Inferior parietal cortex (tissue), 1 donor: ENCODE results near the gene ERAP2.
"Not testable (repeated sequence)": the region's sequence is repeated elsewhere in the genome, so short reads cannot be mapped to it uniquely, and the experiment has no call there.

Experiments used
- DNase-seq: peaks from one replicate; pipeline ENCODE4 v3.0.0-alpha.2; 2016; ENCODE audit errors: extremely low spot score

Gene ERAP2, protein sequence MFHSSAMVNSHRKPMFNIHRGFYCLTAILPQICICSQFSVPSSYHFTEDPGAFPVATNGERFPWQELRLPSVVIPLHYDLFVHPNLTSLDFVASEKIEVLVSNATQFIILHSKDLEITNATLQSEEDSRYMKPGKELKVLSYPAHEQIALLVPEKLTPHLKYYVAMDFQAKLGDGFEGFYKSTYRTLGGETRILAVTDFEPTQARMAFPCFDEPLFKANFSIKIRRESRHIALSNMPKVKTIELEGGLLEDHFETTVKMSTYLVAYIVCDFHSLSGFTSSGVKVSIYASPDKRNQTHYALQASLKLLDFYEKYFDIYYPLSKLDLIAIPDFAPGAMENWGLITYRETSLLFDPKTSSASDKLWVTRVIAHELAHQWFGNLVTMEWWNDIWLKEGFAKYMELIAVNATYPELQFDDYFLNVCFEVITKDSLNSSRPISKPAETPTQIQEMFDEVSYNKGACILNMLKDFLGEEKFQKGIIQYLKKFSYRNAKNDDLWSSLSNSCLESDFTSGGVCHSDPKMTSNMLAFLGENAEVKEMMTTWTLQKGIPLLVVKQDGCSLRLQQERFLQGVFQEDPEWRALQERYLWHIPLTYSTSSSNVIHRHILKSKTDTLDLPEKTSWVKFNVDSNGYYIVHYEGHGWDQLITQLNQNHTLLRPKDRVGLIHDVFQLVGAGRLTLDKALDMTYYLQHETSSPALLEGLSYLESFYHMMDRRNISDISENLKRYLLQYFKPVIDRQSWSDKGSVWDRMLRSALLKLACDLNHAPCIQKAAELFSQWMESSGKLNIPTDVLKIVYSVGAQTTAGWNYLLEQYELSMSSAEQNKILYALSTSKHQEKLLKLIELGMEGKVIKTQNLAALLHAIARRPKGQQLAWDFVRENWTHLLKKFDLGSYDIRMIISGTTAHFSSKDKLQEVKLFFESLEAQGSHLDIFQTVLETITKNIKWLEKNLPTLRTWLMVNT

GRCh38 chr5:96876292-96876850 is at the start of gene ERAP2:
ERAP2 (plus strand) TSS chr5:96876500; CDS start chr5:96879686, 3,186 bp downstream.
- peak; percentile 79 for DNase-seq

GRCh38 chr5:96829297-96829696 is 47.0 kb upstream of the ERAP2 start:
- DNase-seq: no peak

GRCh38 chr5:96834016-96834415 is 42.3 kb upstream of the ERAP2 start:
- no peak for DNase-seq

GRCh38 chr5:96835791-96836191 is 40.5 kb upstream of the ERAP2 start:
- no peak for DNase-seq

DNA sequence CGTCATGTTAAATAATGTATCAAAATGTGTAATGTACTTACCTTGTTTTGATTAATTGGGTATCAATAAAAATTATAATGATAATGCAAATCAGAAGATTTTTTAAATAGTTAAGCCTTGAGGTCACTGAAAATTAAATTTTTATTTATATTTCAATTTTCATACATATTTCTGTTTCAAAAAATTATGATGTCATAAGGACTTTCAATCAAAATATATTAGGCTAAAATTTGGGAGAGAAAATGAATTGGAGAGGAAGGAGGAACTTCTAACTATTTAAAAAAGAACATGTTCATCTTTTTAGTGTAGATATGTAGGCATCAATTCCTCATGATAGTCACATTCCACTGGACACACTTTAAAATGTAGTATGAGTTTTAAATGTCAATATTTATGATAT is 39.5 kb upstream of the ERAP2 start:
- DNase-seq: no peak

DNA sequence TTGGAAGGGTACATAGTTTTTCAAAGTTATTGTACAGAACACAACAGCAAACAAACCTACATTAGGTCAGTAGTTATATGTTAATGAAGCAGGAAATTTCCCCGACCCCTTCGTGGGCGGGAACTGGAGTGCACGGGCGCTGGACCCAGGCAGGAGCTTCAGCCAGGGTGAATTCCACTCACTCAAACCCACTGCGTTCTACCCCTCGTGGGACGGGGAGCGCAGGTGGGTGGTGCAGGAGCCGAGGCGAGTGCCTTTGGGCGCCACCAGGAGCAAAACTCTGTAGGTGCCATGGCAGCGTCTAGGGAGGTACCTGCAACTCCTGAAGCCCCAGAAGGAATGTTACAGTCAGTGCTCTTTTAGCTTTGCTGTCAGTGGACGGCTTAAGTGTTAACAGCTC is 39.0 kb upstream of the ERAP2 start:
- no peak for DNase-seq

- DNase-seq: no peak
Observed at GRCh38 chr5:96838201-96839070, 37.9 kb upstream of the ERAP2 start.

- DNase-seq: no peak
Observed at GRCh38 chr5:96839071-96839592, 37.2 kb upstream of the ERAP2 start.

GRCh38 chr5:96841931-96842330 is 34.4 kb upstream of the ERAP2 start:
- DNase-seq: not testable (repeated sequence)

GRCh38 chr5:96843140-96843539 is 33.2 kb upstream of the ERAP2 start:
- no peak for DNase-seq

DNA sequence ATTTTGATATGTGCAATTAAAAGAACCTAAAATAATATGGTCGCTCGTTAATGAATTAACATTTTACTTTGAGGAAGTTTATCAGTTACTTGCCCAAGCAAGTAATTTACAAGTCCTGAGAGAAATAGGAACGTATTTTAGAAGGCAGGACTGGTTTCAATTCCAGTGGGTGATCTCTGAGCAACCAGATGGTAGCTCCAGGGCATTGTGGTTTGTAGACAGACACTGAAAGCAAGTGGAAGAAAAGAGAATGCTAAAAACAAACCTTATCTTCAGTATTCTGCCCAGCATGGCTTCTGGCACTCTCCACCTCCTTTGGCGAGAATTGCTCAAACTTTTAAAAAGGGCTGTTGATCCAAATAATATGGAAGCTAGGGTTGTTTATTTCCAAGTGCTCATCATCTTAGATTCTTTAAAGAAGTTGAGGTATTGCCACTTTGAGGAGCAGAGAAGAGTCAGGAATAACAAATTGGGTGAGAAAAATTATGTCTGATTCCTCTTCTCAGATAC is 31.8 kb upstream of the ERAP2 start:
- no peak for DNase-seq

GRCh38 chr5:96851312-96852062 is 24.8 kb upstream of the ERAP2 start:
- no peak for DNase-seq

DNA sequence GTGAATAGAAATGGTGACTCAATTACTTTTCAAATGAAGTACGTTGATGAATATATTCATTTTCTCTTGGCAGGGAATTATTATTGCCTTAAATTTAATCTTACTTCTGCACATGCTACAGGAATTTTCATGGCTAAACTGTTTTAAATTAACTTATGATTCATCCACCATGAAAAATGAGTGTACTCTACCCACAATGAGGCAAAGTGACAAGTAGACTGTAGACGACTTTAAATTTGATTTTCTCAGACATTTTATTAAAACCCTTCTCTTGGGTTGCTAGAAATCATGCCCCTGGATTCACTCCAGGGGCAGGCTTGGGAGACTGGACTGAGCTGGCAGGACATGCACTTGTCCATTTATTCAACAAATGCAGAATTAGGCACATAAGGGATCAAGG is 23.5 kb upstream of the ERAP2 start:
- DNase-seq: no peak

DNA sequence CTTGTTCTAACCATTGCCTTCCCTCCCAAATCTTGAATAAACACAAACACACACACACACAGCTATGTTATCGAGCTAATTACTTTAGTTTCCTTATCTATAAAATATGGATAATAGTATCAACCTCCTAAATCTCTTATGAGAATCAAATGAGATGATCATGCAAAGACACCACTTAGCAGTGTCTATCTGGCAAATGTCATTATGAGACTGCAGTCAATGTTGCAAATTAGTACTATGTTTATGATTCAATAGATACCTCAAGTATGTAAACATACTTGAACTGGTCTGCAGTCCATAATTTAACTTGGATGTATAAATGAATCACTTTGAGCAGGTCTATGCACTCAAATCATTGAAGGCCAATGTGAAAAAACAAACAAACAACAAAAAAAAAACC is 22.2 kb upstream of the ERAP2 start:
- DNase-seq: no peak

- DNase-seq: no peak
Observed at GRCh38 chr5:96855031-96855872, 21.0 kb upstream of the ERAP2 start.

GRCh38 chr5:96856371-96856770 is 19.9 kb upstream of the ERAP2 start:
- no peak for DNase-seq

- no peak for DNase-seq
Observed at GRCh38 chr5:96857454-96857853, 18.8 kb upstream of the ERAP2 start.

DNA sequence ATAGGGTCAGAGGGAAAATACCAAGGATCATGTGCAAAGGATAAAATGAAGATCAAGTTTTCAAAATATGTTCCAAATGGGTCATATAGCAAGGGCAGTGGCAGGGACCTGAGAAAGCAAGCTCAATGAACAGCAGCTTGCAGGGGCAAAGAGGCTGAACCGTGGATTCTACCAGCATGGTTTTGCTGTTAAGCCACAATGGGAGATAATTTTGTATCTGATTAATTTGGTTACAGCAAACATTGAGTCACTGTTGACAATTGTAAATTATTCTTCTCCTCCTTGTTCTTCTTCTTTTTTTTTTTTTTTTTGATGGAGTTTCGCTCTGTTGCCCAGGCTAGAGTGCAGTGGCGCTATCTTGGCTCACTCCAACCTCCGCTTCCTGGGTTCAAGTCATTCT is 18.4 kb upstream of the ERAP2 start:
- no peak for DNase-seq

GRCh38 chr5:96859375-96859774 is 16.9 kb upstream of the ERAP2 start:
- DNase-seq: no peak
